ENCODE results near the gene BEND2. TPM values are rescaled to one million over a fixed set of nuclear protein-coding genes. Genes with fewer than 3 reads are reported as not detected.
"Not testable (repeated sequence)": the region's sequence is repeated elsewhere in the genome, so short reads cannot be mapped to it uniquely, and the experiment has no call there.

Gene BEND2
- polyA plus RNA-seq (ENCODE audit: insufficient read length in 3 of 3), result under 1 TPM; 0.03 to 0.11 (median 0.08) TPM

- DNase-seq (ENCODE audit: low read depth in 3 of 3, low spot score in 2 of 3), result no peak
Observed at GRCh38 chrX:18220786-18221185, at the start of gene BEND2. Gene BEND2 (minus strand): TSS chrX:18220886. CDS start chrX:18220750, 136 bp downstream.

- DNase-seq (ENCODE audit: low read depth in 3 of 3, low spot score in 2 of 3), result no peak
Observed at GRCh38 chrX:18255059-18255458, 34.4 kb upstream of the BEND2 start.

GRCh38 chrX:18252644-18253359 lies 32.1 kb upstream of the BEND2 start:
- no peak for DNase-seq (ENCODE audit: low read depth in 3 of 3, low spot score in 2 of 3)

GRCh38 chrX:18229646-18230045 lies 9.0 kb upstream of the BEND2 start:
- not testable (repeated sequence) for DNase-seq (ENCODE audit: low read depth in 3 of 3, low spot score in 2 of 3)

- DNase-seq (ENCODE audit: low read depth in 3 of 3, low spot score in 2 of 3), result no peak
Observed at GRCh38 chrX:18228069-18228468, 7.4 kb upstream of the BEND2 start.

GRCh38 chrX:18227458-18227857 lies 6.8 kb upstream of the BEND2 start:
- no peak for DNase-seq (ENCODE audit: low read depth in 3 of 3, low spot score in 2 of 3)

- peak in 2 of 3 donors; percentile 1 for DNase-seq (ENCODE audit: low read depth in 3 of 3, low spot score in 2 of 3)
Observed at GRCh38 chrX:18210470-18210869, 10.2 kb downstream of the BEND2 start.

- no peak for DNase-seq (ENCODE audit: low read depth in 3 of 3, low spot score in 2 of 3)
Observed at GRCh38 chrX:18206657-18207056, 14.0 kb downstream of the BEND2 start.

- DNase-seq (ENCODE audit: low read depth in 3 of 3, low spot score in 2 of 3), result no peak
Observed at GRCh38 chrX:18203631-18204030, 17.1 kb downstream of the BEND2 start.

- DNase-seq (ENCODE audit: low read depth in 3 of 3, low spot score in 2 of 3), result no peak
Observed at GRCh38 chrX:18194688-18195087, 26.0 kb downstream of the BEND2 start.

- no peak for DNase-seq (ENCODE audit: low read depth in 3 of 3, low spot score in 2 of 3)
Observed at GRCh38 chrX:18179446-18179845, 41.2 kb downstream of the BEND2 start.

- DNase-seq (ENCODE audit: low read depth in 3 of 3, low spot score in 2 of 3), result no peak
Observed at GRCh38 chrX:18174971-18175370, 45.7 kb downstream of the BEND2 start.

- no peak for DNase-seq (ENCODE audit: low read depth in 3 of 3, low spot score in 2 of 3)
Observed at GRCh38 chrX:18174209-18174608, 46.5 kb downstream of the BEND2 start.

- DNase-seq (ENCODE audit: low read depth in 3 of 3, low spot score in 2 of 3), result no peak
Observed at GRCh38 chrX:18173494-18174180, 47.0 kb downstream of the BEND2 start.

- no peak for DNase-seq (ENCODE audit: low read depth in 3 of 3, low spot score in 2 of 3)
Observed at GRCh38 chrX:18172970-18173369, 47.7 kb downstream of the BEND2 start.

- DNase-seq (ENCODE audit: low read depth in 3 of 3, low spot score in 2 of 3), result no peak
Observed at GRCh38 chrX:18170910-18171309, 49.8 kb downstream of the BEND2 start.

- no peak for DNase-seq (ENCODE audit: low read depth in 3 of 3, low spot score in 2 of 3)
Observed at GRCh38 chrX:18166068-18166467, 54.6 kb downstream of the BEND2 start.

GRCh38 chrX:18160369-18160768 lies 60.3 kb downstream of the BEND2 start:
- DNase-seq (ENCODE audit: low read depth in 3 of 3, low spot score in 2 of 3), result no peak

- DNase-seq (ENCODE audit: low read depth in 3 of 3, low spot score in 2 of 3), result no peak
Observed at GRCh38 chrX:18158963-18159362, 61.7 kb downstream of the BEND2 start.

- no peak for DNase-seq (ENCODE audit: low read depth in 3 of 3, low spot score in 2 of 3)
Observed at GRCh38 chrX:18151649-18152048, 69.0 kb downstream of the BEND2 start.

- no peak for DNase-seq (ENCODE audit: low read depth in 3 of 3, low spot score in 2 of 3)
Observed at GRCh38 chrX:18151157-18151556, 69.5 kb downstream of the BEND2 start.

GRCh38 chrX:18149454-18149853 lies 71.2 kb downstream of the BEND2 start:
- no peak for DNase-seq (ENCODE audit: low read depth in 3 of 3, low spot score in 2 of 3)
